B cell (primary cell): ENCODE data around the gene UBQLN3. TPM values are rescaled to one million over a fixed set of nuclear protein-coding genes. Genes with fewer than 3 reads are reported as not detected.

Experiments used
- ATAC-seq: fragments of 200-7000 bp; cut with Tn5 transposase; one replicate; pipeline ENCODE4 v1.10.0; 2021; ENCODE audit warnings: low read depth, mild to moderate bottlenecking, moderate number of reproducible peaks, moderate library complexity
- CTCF ChIA-PET: fragments of 350-600 bp; sonication (Branson Sonifier 250); formaldehyde crosslinking; loops from one replicate; lab custom pipeline; 2021; ENCODE audit warnings: antibody characterized with exemption, inconsistent platforms; lab: Charles Lee
- POLR2A ChIA-PET: fragments of 350-600 bp; sonication (Branson Sonifier 250); formaldehyde crosslinking; loops from one replicate; lab custom pipeline; 2021; ENCODE audit warnings: antibody characterized with exemption; lab: Charles Lee
- DNase-seq: peaks from one replicate; pipeline ENCODE4 v3.0.0; 2013
- H2AFZ ChIP-seq: 2 replicates; pipeline ENCODE4 v1.6.1; 2012; ENCODE audit warnings: mild to moderate bottlenecking, low read depth, low read length; ENCODE audit not compliant: insufficient read depth, poor library complexity, severe bottlenecking
- H3K27ac ChIP-seq, 2 donors: 1 replicate in 1 of 2; 2 replicates in 1 of 2; pipeline ENCODE4 v1.5.1; 2012 to 2013; ENCODE audit warnings: low read length in 2 of 2, mild to moderate bottlenecking in 2 of 2, moderate library complexity in 1 of 2
- H3K27me3 ChIP-seq, 4 experiments: fragments of 200-600 bp in 1 of 4; sonication (generic) in 1 of 4; replicated peaks in 1 of 4; 1 replicate in 2 of 4; 2 replicates in 2 of 4; pipeline versions ENCODE4 v1.6.1 to v1.7.0; 2013 to 2016; ENCODE audit warnings: low read length in 3 of 4, mild to moderate bottlenecking in 2 of 4, mixed read lengths in 1 of 4, moderate library complexity in 1 of 4; ENCODE audit not compliant: insufficient read depth in 4 of 4, control insufficient read depth in 3 of 4; ENCODE audit errors: control extremely low read depth in 1 of 4
- H3K36me3 ChIP-seq, 2 experiments: replicated peaks in 1 of 2; 1 replicate in 1 of 2; 2 replicates in 1 of 2; pipeline versions ENCODE4 v1.6.1 to v1.7.1; 2013; ENCODE audit warnings: low read length in 1 of 2; ENCODE audit not compliant: insufficient read depth in 2 of 2, control insufficient read depth in 1 of 2; ENCODE audit errors: control extremely low read depth in 1 of 2, extremely low read depth in 1 of 2
- H3K4me1 ChIP-seq, 2 donors: fragments of 200-600 bp in 1 of 2; sonication (generic) in 1 of 2; 1 replicate in 1 of 2; 2 replicates in 1 of 2; pipeline versions ENCODE4 v1.5.1 to v1.6.1; 2013 to 2017; ENCODE audit warnings: low read length in 2 of 2; ENCODE audit not compliant: control insufficient read depth in 2 of 2, insufficient read depth in 2 of 2
- H3K4me2 ChIP-seq: replicated peaks from 2 replicates; pipeline ENCODE3; 2012; ENCODE audit warnings: mild to moderate bottlenecking, low read depth, low read length; ENCODE audit not compliant: poor library complexity, severe bottlenecking
- H3K4me3 ChIP-seq, 5 experiments: fragments of 200-600 bp in 1 of 5; sonication (generic) in 1 of 5; 1 replicate in 3 of 5; 2 replicates in 2 of 5; pipeline versions ENCODE4 v1.5.1 to v1.7.0; 2011 to 2016; ENCODE audit warnings: low read length in 4 of 5, mild to moderate bottlenecking in 4 of 5, low read depth in 2 of 5, control low read depth in 1 of 5, moderate library complexity in 1 of 5; ENCODE audit not compliant: insufficient read depth in 1 of 5; ENCODE audit errors: control extremely low read depth in 1 of 5, extremely low read depth in 1 of 5
- H3K79me2 ChIP-seq: fragments of 200-600 bp; sonication (generic); one replicate; pipeline ENCODE4 v1.6.0; 2016; ENCODE audit warnings: low read length; ENCODE audit not compliant: control insufficient read depth, insufficient read depth
- H3K9ac ChIP-seq: fragments of 200-600 bp; sonication (generic); 2 replicates; pipeline ENCODE4 v1.6.1; 2017; ENCODE audit warnings: mild to moderate bottlenecking, low read length, moderate library complexity
- H3K9me3 ChIP-seq, 3 donors: one replicate each; pipeline versions ENCODE4 v1.6.1 to v1.7.1; 2013; ENCODE audit warnings: low read length in 2 of 3; ENCODE audit not compliant: control insufficient read depth in 2 of 3, insufficient read depth in 1 of 3; ENCODE audit errors: control extremely low read depth in 1 of 3
- H4K20me1 ChIP-seq: 2 replicates; pipeline ENCODE4 v1.6.0; 2012; ENCODE audit warnings: mild to moderate bottlenecking, low read length; ENCODE audit not compliant: insufficient read depth, control insufficient read depth, poor library complexity, severe bottlenecking
- H3K27ac Mint-ChIP-seq: one replicate; pipeline ENCODE4 v1.8.0; 2021; ENCODE audit warnings: mixed read lengths
- H3K27me3 Mint-ChIP-seq: one replicate; pipeline ENCODE4 v1.8.0; 2021; ENCODE audit warnings: mixed read lengths
- H3K4me1 Mint-ChIP-seq: one replicate; pipeline ENCODE4 v1.8.0; 2021; ENCODE audit warnings: mixed read lengths
- H3K4me3 Mint-ChIP-seq: one replicate; pipeline ENCODE4 v1.8.0; 2021; ENCODE audit warnings: mixed read lengths
- H3K9me3 Mint-ChIP-seq: one replicate; pipeline ENCODE4 v1.8.0; 2022; ENCODE audit warnings: mixed read lengths; ENCODE audit not compliant: insufficient read depth
- CTCF ChIP-seq: fragments of 200-600 bp; IDR thresholded peaks from one replicate; pipeline ENCODE4 v1.8.0; 2022; ENCODE audit warnings: antibody characterized with exemption, mild to moderate bottlenecking
- EZH2 ChIP-seq: IDR thresholded peaks from 2 replicates; pipeline ENCODE4 v1.6.1; 2012; ENCODE audit warnings: borderline replicate concordance, low read depth, mild to moderate bottlenecking, moderate library complexity, low read length; ENCODE audit not compliant: insufficient read depth, poor library complexity, severe bottlenecking
- WGBS: methylation state at CpG from one replicate; pipeline ENCODE4 v1.1.5; 2013; ENCODE audit warnings: missing lambda C conversion rate; ENCODE audit not compliant: insufficient coverage; 5-methylcytosine and 5-hydroxymethylcytosine counted together
- intact Hi-C: fragments of 100-400 bp; cut with micrococcal nuclease; formaldehyde crosslinking; loops from one replicate; pipeline ENCODE4 v1.10.0; 2022
- polyA plus RNA-seq: library from polyadenylated mRNA; depleted of rRNA; stranded (reverse); fragments of >200 nt; gene quantifications from 2 replicates; pipeline ENCODE4 v1.2.3, GENCODE V29; 2012
- total RNA-seq, 2 donors: library from RNA; stranded (reverse); fragments of 120-200 nt in 1 of 2; gene quantifications; 1 replicate in 1 of 2; 2 replicates in 1 of 2; pipeline versions ENCODE4 v1.2.3 to v1.2.4, GENCODE V29; 2013 to 2022

UBQLN3 gene
- total and polyA plus RNA-seq, 2 donors (not counting 1 experiment from before 2014, with no cell fraction given) = 0.59 TPM; not detected in 1

- ATAC-seq (no peak), DNase-seq (no peak)
- Histone ChIP-seq H3K27me3 (no peaks in the 10 kb centered on the region), H3K27ac (no peak overlapping the region), H2AFZ (no peak overlapping the region), H3K9me3 (peaks cover 0 to 1% (median 0%) of the 10 kb centered on the region in 3 donors), H4K20me1 (no peaks in the 10 kb centered on the region), H3K79me2 (no peaks in the 10 kb centered on the region), H3K4me3 (no peak overlapping the region), H3K36me3 (no peaks in the 10 kb centered on the region), H3K4me1 (no peaks in the 10 kb centered on the region), H3K4me2 (no peak overlapping the region), H3K9ac (no peak overlapping the region)
- ChIA-PET POLR2A (no interaction called here), CTCF (no interaction called here)
- TF ChIP-seq CTCF (no peak), EZH2 (no peak)
- Mint-ChIP-seq H3K27me3 (peaks cover 12% of the 10 kb centered on the region), H3K27ac (no peak overlapping the region), H3K9me3 (no peaks in the 10 kb centered on the region), H3K4me3 (no peak overlapping the region), H3K4me1 (no peaks in the 10 kb centered on the region)
- intact Hi-C loops = loop anchor here (10.0 kb wide), 1 partner anchor 241 kb away; no protein-coding TSS in a partner anchor
Measured at GRCh38 chr11:5473921-5474320, 35.8 kb downstream of the UBQLN3 start.

- TF ChIP-seq CTCF (no peak), EZH2 (no peak)
- no peak overlapping the region for H3K27ac ChIP-seq
- H3K4me1 Mint-ChIP-seq = no peaks in the 10 kb centered on the region
- CTCF ChIA-PET = interaction anchor here (2.5 kb wide), 1 partner anchor 9 kb away, joined by 8 read pairs; no protein-coding TSS in a partner anchor
- no peak overlapping the region for H2AFZ ChIP-seq
- no peak overlapping the region for H3K4me3 Mint-ChIP-seq
- no peaks in the 10 kb centered on the region for H3K36me3 ChIP-seq
- WGBS = 71% methylated on average over 1 of the region's 2 CpGs
- no peaks in the 10 kb centered on the region for H3K4me1 ChIP-seq
- no peak overlapping the region for H3K27ac Mint-ChIP-seq
- H4K20me1 ChIP-seq = no peaks in the 10 kb centered on the region
- peaks cover 0 to 2% (median 0%) of the 10 kb centered on the region in 4 experiments for H3K27me3 ChIP-seq
- no peaks in the 10 kb centered on the region for H3K79me2 ChIP-seq
- no peak overlapping the region for H3K4me3 ChIP-seq
- ATAC-seq (no peak), DNase-seq (no peak)
- H3K9me3 ChIP-seq = no peaks in the 10 kb centered on the region
- peaks cover 15% of the 10 kb centered on the region for H3K27me3 Mint-ChIP-seq
- no peak overlapping the region for H3K4me2 ChIP-seq
- no peak overlapping the region for H3K9ac ChIP-seq
- no peaks in the 10 kb centered on the region for H3K9me3 Mint-ChIP-seq
- POLR2A ChIA-PET = no interaction called here
- intact Hi-C loops = no loop called here
Measured at GRCh38 chr11:5467527-5467926, 42.2 kb downstream of the UBQLN3 start.
